GM21528 (cell line): ENCODE data around the gene RPA3.

ENCODE experiments used
- ATAC-seq: cut with Tn5 transposase; IDR thresholded peaks from one replicate; pipeline ENCODE4 v1.9.1; 2021; ENCODE audit warnings: mild to moderate bottlenecking, moderate library complexity; ENCODE audit not compliant: unreplicated experiment, low FRiP score

RPA3 gene

DNA sequence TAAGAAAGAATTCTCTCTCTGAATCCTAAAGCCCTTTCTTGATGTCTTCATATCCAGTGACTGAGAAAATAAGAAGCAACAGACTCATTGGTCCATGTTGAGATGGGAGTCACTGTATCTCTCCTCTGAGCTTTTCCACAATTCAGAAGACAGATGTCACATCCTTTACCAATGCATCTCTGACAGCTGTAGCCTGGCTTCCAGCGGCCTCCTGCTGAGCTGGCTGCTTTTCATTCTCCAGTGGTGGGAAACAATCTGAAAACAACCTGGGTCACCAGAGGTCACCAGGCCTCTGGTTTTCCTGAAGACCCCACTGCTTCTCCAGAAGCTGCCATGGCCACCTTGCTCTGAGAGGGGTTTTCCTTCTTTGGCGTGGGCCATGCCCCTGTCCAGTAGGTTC lies 18.3 kb upstream of the RPA3 start:
- ATAC-seq = no peak

GRCh38 chr7:7732621-7733281 lies 14.3 kb upstream of the RPA3 start:
- ATAC-seq = no peak

DNA sequence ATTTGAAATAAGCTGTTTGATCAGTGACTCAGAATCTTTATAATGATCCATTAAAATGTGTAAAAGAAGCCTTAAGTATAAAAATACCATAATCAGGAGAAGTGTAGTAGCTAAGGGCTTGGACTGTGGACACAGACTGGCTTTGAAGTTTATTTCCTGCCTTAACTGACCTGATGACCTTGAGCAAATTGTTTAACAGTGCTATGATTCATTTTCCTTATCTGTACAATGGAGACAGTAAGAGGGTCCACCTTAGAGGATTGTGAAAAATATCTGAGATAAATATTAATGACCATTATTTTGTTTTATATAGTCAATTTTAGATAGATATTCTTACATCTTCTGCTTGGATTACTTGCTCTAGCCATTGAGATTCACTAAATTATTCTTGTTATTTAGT lies 13.3 kb upstream of the RPA3 start:
- no peak for ATAC-seq

DNA sequence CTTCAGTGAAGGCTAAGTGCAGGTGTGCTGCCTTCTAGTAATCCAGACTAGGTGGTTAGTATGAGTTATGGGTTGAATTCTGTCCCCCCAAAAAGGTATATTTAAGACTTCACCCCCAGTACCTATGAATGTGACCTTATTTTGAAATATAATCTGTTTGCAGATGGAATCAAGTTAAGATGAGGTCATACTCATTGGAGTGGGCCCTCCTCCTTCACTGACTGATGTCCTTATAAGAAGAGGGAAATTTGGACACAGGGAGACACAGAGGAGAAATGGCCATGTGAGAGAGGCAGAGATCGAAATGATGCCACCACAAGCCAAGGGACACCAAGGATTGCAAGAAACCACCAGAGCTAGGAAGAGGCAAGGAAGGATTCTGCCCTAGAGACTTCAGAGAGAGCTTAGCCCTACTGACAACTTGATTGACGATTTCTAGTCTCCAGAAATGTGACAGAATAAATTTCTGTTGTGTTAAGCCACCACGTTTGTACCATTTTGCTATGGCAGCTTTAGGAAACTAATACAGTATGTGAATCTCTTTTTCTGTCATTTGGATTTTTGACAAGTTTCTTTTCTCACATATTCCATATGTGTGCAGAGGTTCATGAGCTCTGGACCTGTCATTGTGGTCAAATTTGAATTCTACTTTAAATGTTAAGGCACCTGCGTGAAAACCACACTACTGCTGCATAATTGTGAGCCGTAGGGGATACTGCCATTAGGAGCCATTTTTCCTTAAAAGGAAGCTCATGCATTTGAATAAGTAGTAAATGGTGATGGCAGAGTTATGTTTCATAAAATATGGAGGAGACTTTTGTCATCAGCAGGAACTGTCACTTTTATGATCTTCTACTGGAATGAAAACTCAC lies 2.6 kb upstream of the RPA3 start:
- no peak for ATAC-seq

- no peak for ATAC-seq
Measured at GRCh38 chr7:7720193-7720592, 1.8 kb upstream of the RPA3 start.

- ATAC-seq = peak; percentile 88
Measured at GRCh38 chr7:7719236-7719635, 829 bp upstream of the RPA3 start.

GRCh38 chr7:7713730-7714129 lies 4.7 kb downstream of the RPA3 start:
- no peak for ATAC-seq

DNA sequence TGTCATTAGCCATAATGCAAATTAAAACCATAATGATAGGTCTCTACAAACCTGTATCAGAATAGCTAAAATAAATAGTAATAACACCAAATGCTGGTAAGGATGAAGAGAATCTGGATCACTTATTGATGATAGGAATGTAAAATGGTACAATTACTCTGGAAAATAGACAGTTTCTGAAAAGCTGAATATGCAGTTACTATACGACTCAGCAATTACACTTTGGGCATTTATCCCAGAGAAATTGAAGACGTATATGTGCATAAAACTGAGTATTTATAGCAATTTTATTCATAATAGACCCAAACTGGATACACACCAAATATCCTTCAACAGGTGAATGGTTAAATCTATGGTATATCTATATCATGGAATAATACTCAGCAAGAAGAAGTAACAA lies 7.9 kb downstream of the RPA3 start:
- no peak for ATAC-seq

DNA sequence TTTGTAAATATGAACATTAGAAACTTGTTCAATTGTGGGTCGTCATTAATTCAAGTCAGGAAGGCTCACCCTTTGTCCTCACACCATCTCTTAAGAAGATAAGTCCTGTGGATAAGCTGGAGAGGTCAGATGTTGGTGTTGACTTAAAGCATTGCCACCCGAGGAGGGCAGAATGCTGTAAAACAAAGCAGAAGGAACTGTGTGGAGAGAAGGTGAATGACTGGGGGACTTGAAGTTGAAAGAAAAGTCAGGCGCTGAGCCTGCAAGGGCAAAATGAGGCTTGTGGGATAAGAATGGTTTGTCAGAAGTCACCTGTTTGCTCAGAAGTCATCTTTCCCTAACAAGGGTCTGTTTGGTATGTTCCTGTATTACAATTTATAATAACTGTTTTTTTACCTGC lies 9.1 kb downstream of the RPA3 start:
- ATAC-seq = no peak

GRCh38 chr7:7707806-7708205 lies 10.6 kb downstream of the RPA3 start:
- no peak for ATAC-seq

DNA sequence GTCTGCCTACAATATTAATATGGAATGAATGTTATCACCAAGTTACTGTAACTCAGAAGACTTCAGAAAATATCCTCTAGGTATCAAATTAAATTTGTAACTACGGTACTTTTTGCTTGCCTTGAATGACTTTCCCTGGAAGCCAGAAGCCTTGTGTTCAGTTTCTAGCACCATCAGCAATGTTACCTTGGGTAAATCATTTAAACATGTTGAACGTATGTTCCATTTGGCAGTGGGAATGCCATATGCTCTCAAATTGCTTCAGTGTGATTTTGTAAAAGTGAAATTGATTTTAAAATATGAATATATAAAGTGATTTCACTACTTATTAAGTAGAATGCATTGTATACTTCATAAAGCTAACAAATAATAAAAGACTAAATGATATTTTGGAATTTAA lies 11.2 kb downstream of the RPA3 start:
- ATAC-seq = no peak

DNA sequence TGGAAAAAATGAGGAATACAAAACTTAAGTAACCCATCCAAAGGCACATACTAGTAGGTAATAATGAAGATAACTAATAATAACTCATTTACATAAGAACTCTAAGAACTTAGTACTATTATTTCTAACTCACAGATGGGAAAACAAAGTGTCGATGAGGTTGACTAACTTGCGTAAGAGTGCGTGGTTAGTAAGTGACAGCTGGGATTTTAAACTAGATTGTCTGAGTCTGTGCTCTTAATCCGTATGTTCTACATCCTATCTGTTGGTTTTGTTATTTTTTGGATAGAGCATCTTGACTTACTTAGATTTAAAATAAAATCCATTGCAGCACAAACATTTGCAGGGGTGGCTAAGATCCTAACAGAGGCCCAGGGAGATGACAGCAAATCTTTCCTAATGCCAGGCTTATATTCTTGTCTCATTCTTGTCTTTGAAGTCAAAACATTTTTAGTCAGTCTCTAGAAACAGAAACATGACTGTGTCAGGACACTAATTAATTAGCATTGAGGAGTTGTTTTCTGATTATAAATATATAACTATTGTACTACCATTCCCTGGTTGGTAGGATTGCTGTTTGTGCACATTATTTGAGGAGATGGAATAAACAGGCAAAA lies 11.7 kb downstream of the RPA3 start:
- no peak for ATAC-seq

DNA sequence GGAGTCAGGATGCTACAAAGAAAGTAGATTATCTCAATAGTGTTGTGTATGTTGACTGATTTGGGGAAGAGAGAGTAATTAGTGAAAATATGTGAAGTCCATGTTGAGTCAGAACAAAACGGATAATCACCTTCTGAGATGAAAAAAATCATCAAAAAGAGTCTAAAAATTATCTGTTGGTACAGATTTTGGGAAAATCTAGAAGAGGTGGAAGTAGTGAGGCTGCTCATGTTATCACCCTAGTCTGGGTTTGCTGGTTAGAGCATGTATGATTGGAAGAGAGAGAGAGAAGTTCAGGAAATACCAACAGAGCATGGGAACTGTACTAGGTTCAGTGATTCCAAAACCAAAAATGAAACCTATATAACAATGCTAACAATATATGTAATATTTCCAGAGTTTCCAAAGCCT lies 12.3 kb downstream of the RPA3 start:
- ATAC-seq = peak; percentile 71

- no peak for ATAC-seq
Measured at GRCh38 chr7:7705318-7705717, 13.1 kb downstream of the RPA3 start.

DNA sequence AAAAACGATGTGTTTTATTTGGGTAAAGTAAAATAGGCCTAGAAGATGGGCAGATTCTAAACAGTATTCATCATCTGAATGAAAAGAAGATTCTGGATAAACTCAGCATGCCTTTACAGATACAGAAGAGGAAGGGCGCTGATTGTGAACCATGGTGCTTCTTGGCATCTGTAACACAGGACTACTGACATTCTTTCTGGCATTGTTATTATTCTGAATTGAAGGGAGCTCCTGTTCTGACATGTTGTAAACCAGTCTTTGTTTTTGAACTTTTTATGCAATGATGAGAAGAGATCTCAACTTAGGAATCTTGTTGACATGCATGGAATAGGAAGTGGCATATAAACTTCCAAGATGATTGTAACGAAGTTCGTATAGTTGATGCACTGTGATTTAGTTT lies 13.5 kb downstream of the RPA3 start:
- ATAC-seq = no peak

- ATAC-seq = no peak
Measured at GRCh38 chr7:7703427-7703826, 15.0 kb downstream of the RPA3 start.

- ATAC-seq = no peak
Measured at GRCh38 chr7:7702826-7703225, 15.6 kb downstream of the RPA3 start.

DNA sequence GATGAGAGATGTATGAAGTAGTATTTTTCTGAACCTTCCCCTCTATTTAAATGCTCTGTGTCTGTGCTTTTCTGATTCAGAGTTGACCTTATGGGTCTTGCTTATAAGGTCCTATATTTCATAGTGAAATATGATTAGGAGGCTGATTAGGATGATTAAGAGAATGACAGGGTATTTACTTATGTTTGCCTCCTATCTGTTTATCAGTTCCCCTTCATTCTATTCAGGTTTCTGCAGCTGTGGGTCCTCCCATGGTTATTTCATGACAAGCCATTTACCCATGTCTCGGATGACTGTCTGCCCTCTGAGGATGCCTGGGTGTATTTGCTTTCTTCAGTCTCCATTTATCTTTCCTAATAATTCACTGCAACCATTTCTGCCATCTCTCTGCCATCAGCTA lies 16.9 kb downstream of the RPA3 start:
- no peak for ATAC-seq

- ATAC-seq = no peak
Measured at GRCh38 chr7:7699970-7700369, 18.4 kb downstream of the RPA3 start.

DNA sequence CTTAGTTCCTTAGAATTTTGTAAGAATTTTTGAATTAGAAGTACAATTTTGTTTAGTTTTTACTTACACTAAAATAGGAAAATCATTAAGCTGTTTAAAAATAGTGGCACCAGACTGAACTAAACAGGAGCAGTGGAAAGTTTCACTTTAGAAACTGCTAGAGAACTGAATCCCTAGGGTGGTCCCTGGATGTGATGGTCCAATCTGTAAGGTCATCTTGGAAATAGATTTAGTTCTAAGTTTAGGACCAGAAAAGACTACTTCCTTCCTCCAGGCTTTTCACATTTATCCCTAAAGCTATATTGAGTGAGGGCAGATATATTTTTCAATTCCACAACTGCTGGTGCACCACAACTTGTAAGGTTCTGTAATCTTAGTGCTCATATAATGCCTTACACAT lies 19.0 kb downstream of the RPA3 start:
- no peak for ATAC-seq

DNA sequence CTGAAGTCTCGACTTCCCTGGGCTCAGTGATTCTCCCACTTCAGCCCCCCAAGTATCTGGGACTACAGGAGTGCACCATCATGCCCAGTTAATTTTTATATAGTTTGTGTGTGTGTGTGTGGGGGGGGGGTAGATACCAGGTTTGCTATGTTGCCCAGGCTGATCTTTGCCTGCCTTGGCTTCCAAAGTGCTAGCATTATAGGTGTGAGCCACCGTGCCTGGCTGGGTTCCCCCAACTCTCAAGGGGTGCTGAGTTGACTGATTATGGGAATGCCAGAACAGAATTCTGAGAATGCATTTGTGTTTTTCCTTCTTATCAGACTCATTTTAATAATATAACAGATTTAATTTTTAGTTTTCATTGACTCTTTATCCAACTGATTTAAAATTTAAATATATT lies 19.5 kb downstream of the RPA3 start:
- no peak for ATAC-seq
